HuH-7 (cell line): Measurements from ENCODE around the gene SMC6.

Experiments
- DNase-seq: peaks from one replicate; pipeline ENCODE4 v3.0.0; 2011; ENCODE audit warnings: low spot score

The SMC6 gene

GRCh38 chr2:17615728-17616351 is 137.8 kb downstream of the SMC6 start:
- DNase-seq, result no peak

- DNase-seq, result no peak
These were observed 138.5 kb downstream of the SMC6 start for GRCh38 chr2:17615147-17615546.

GRCh38 chr2:17614174-17614930 is 139.3 kb downstream of the SMC6 start:
- DNase-seq, result no peak
